GM10266 (cell line): Measurements from ENCODE around the gene INHBA.

Experiments
- DNase-seq: peaks from one replicate; pipeline ENCODE4 v3.0.0; 2012; ENCODE audit errors: extremely low spot score
- TF ChIP-seq, protein P1 (sequence below): IDR thresholded peaks from 2 replicates; pipeline ENCODE4 v1.5.1; 2012; ENCODE audit warnings: mild to moderate bottlenecking, low read depth; ENCODE audit not compliant: control insufficient read depth, insufficient read depth; ENCODE audit errors: missing control alignments

The INHBA gene

DNA sequence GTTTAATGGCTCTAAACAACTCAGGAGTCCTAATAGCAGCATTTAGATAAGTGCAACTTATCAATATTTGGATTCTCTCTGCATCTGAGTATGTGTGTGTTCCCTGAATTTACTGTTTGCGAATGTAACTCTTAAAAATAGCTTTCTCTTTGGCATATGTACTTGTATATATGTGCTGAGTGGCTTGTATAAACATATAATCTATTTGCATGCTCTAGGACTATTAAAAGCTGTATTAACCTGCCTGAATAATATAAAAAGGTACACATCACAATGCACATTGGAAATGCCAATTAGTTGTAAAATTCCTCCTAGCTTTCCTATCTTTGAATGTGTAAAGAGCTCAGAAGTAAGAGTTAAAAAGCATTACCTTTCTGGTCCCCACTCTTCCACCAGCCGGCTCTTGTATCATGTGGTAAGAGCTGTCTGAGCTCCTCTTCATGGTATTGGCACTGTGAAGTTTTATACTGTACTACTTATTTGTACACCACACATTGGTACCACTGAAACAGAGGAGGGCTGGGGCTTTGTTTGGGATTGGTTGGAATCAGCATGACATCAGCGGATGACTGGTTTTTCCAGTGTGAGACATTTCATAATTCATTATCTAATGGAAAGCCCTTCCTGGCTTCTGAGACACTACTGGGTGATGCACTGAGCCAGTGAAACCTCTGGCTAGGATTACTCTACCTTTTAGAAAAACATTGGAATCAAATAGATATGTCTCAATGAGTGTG, at the start of gene INHBA:
TSS of gene INHBA (minus strand) at position 456 of the 737 bp plus-strand sequence. CDS start 2,716 bp downstream, outside the sequence.
- TF ChIP-seq, protein P1, sequence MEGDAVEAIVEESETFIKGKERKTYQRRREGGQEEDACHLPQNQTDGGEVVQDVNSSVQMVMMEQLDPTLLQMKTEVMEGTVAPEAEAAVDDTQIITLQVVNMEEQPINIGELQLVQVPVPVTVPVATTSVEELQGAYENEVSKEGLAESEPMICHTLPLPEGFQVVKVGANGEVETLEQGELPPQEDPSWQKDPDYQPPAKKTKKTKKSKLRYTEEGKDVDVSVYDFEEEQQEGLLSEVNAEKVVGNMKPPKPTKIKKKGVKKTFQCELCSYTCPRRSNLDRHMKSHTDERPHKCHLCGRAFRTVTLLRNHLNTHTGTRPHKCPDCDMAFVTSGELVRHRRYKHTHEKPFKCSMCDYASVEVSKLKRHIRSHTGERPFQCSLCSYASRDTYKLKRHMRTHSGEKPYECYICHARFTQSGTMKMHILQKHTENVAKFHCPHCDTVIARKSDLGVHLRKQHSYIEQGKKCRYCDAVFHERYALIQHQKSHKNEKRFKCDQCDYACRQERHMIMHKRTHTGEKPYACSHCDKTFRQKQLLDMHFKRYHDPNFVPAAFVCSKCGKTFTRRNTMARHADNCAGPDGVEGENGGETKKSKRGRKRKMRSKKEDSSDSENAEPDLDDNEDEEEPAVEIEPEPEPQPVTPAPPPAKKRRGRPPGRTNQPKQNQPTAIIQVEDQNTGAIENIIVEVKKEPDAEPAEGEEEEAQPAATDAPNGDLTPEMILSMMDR = no peak
- DNase-seq = no peak

DNA sequence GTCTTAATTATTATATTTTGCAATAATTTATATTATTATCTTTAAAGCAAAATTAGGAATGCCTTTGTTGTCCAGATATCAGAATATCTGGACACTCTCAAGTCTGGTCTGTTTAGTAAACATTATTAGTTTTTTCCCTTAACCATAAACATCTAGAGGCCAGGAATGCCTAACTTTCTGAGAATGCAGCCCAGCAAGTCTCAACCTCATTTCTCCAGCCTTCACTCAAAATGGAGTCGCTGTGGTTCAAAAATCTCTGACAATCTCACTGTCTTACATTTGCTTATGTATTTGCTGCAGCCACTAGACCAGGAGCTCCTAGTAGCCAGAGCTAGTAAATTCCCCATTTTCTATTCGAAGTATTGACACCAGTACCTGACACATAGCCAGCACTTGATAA, 49.7 kb upstream of the INHBA start:
- TF ChIP-seq, protein P1 = no peak
- DNase-seq = no peak

DNA sequence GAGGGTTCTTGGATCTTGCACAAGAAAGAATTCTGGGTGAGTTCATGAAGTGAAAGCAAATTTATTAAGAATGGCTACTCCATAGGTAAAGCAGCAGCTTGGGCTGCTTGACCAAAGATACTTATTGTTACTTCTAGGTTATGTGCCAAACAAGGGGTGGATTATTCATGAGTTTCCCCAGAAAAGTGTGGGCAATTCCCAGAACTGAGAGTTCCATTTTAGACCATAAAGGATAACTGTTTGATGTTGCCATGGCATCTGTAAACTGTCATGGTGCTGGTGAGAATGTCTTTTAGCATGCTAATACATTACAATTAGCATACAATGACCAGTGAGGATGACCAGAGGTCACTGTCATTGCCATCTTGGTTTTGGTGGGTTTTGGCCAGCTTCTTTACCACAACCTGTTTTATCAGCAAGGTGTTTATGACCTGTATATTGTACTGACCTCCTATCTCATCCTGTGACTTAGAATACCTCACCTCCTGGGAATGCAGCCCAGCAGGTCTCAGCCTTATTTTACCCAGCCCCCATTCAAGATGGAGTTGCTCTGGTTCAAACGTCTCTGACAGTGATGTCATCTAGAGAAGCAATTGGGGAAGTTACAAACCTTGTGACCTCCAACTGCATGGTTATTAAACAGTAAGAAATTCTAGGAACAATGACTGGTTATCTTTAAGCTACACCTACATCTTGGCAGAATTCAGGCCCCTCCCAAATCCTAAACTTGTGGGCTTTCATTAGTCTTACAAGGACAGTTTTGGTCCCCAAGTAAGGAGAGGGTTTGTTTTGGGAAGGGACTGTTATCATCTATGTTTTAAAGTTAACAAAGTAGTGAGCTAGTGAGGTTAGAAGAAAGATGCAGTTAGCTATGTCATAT, 48.0 kb upstream of the INHBA start:
- no peak for DNase-seq
- TF ChIP-seq, protein P1 = no peak

DNA sequence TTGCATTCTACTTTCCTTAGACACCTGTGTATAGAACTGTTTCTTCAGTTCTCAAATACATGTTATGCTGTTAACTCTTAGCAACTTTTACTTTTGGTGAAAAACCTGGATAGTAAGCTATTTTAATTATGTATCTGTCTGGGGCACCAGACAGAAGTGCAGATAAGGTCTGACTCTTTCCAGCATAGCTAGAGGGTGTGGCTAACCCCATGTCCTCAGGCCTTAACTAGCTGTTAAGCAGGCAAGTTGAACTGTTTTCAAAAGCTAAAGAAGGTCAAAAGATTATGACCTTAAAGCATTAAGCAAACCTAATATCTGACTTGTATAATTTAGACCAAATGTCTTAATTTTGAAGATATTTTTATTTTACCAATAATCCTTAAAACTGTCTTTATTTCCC, 45.1 kb upstream of the INHBA start:
- no peak for DNase-seq
- TF ChIP-seq, protein P1 = no peak

DNA sequence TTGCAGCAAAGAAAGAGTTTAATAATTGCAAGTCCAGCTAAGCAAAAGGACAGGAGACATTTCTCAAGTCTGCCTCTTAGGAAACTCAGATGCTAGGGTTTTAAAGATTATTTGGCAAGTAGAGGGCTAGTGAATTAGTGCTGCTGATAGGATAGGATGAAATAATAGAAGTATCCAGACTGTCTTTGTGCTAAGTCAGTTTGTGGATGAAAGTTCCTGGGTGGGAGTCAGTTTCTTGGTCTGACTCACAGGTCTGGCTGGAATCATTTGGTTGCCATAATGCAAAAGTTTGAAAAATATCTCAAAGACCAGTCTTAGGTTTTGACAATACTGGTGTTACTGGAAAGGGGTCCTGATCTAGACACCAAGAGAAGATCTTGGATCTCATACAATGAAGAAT, 42.6 kb upstream of the INHBA start:
- TF ChIP-seq, protein P1 = no peak

DNA sequence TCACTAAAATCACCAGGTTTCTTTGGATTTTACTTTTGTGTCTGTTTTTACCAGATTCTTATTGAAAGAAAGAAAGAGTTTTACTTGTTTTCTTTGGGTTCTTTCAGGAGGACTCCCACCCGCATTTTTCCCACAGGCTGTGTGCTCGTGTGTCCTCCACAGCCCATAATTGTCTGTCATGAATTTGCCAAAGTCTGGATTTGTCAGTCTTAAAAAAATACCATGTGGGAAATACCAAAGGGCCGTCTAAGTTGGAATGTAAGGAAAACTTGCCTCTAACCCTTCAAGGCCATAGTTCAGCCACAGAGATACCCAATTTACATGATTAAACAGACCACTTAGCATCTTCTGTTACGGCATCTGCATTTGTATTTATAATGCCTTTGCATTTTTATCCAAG, 41.3 kb upstream of the INHBA start:
- TF ChIP-seq, protein P1 = no peak
- DNase-seq = no peak

More for the DNA sequence above, 42.6 kb upstream of the INHBA start:
- DNase-seq = no peak
